Measurements from ENCODE around the gene FREM2.

DNA sequence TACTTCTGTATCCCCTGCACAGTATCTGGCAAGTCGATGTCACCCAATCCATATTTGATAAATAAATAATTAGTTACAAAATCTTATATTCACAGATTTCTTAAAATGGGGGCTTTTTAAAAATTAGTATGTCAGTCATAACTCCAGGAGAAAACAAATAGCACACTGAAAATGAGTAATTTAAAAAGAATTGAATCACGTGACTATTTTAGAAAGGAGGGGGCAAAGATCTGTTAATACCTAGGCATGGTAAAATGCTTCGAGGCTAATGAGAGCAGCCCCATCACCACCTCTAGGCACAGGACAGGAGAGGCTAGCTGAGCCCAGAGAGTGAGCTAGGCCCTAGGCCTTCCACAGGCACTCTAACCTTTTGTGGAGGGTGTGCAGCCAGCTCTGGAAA, 94.7 kb downstream of the FREM2 start:
- no peak for TF ChIP-seq CTCF (IDR thresholded peaks at IDR 0.05)
- TF ChIP-seq POLR2A (IDR thresholded peaks at IDR 0.05): no peak

Measured in testis (tissue), 2 donors.